ENCODE results near the gene RUNDC1. TPM values are rescaled to one million over a fixed set of nuclear protein-coding genes. Genes with fewer than 3 reads are reported as not detected.

Gene RUNDC1
- total RNA-seq, 2 donors from 2014 or later: 26.7 to 28.5 TPM

GRCh38 chr17:43030137-43030767, 49.9 kb downstream of the RUNDC1 start:
- H3K36me3 ChIP-seq: no peaks in the 10 kb centered on the region
- WGBS: 54% methylated on average over 6 of the region's 6 CpGs
- peak overlapping the region in 1 of 2 donors; percentile 51 for H3K27ac ChIP-seq
- DNase-seq (ENCODE audit: low spot score): no peak
- no peak for TF ChIP-seq POLR2A (IDR thresholded peaks at IDR 0.05)
- no peak for TF ChIP-seq POLR2AphosphoS5 (IDR thresholded peaks at IDR 0.05)
- TF ChIP-seq CTCF (IDR thresholded peaks at IDR 0.05): no peak
- no peaks in the 10 kb centered on the region for H3K4me1 ChIP-seq (replicated peaks)
- H3K4me3 ChIP-seq: no peak overlapping the region
- intact Hi-C loops (cut with DNase I): no loop called here
- H3K27me3 ChIP-seq (replicated peaks; ENCODE audit: insufficient read depth): no peaks in the 10 kb centered on the region
- H3K9me3 ChIP-seq: no peaks in the 10 kb centered on the region

GRCh38 chr17:43031666-43032065, 51.3 kb downstream of the RUNDC1 start:
- no peak overlapping the region for H3K4me3 ChIP-seq
- no peaks in the 10 kb centered on the region for H3K9me3 ChIP-seq
- intact Hi-C loops (cut with DNase I): no loop called here
- DNase-seq (ENCODE audit: low spot score): no peak
- 65% methylated on average over 3 of the region's 3 CpGs for WGBS
- no peaks in the 10 kb centered on the region for H3K36me3 ChIP-seq
- H3K27me3 ChIP-seq (replicated peaks; ENCODE audit: insufficient read depth): no peaks in the 10 kb centered on the region
- H3K27ac ChIP-seq: no peak overlapping the region
- no peaks in the 10 kb centered on the region for H3K4me1 ChIP-seq (replicated peaks)
- TF ChIP-seq CTCF (IDR thresholded peaks at IDR 0.05) (no peak), POLR2AphosphoS5 (IDR thresholded peaks at IDR 0.05) (no peak), POLR2A (IDR thresholded peaks at IDR 0.05) (no peak)

- no peaks in the 10 kb centered on the region for H3K9me3 ChIP-seq
- no peak for DNase-seq (ENCODE audit: low spot score)
Observed at GRCh38 chr17:43033948-43034881, 53.9 kb downstream of the RUNDC1 start.

GRCh38 chr17:43034894-43035293, 54.5 kb downstream of the RUNDC1 start:
- intact Hi-C loops (cut with DNase I): no loop called here
- Histone ChIP-seq H3K36me3 (no peaks in the 10 kb centered on the region), H3K27ac (no peak overlapping the region), H3K9me3 (no peaks in the 10 kb centered on the region), H3K4me3 (no peak overlapping the region), H3K4me1 (replicated peaks) (no peaks in the 10 kb centered on the region), H3K27me3 (replicated peaks; ENCODE audit: insufficient read depth) (no peaks in the 10 kb centered on the region)
- TF ChIP-seq CTCF (IDR thresholded peaks at IDR 0.05): no peak
- no peak for TF ChIP-seq POLR2A (IDR thresholded peaks at IDR 0.05)
- TF ChIP-seq POLR2AphosphoS5 (IDR thresholded peaks at IDR 0.05): no peak
- 78% methylated on average over 3 of the region's 3 CpGs for WGBS
- no peak for DNase-seq (ENCODE audit: low spot score)

More at GRCh38 chr17:43033948-43034881, 53.9 kb downstream of the RUNDC1 start:
- TF ChIP-seq POLR2A (IDR thresholded peaks at IDR 0.05): no peak
- TF ChIP-seq POLR2AphosphoS5 (IDR thresholded peaks at IDR 0.05): no peak
- no peak for TF ChIP-seq CTCF (IDR thresholded peaks at IDR 0.05)
- Histone ChIP-seq H3K4me3 (no peak overlapping the region), H3K27me3 (replicated peaks; ENCODE audit: insufficient read depth) (no peaks in the 10 kb centered on the region), H3K4me1 (replicated peaks) (no peaks in the 10 kb centered on the region), H3K27ac (no peak overlapping the region), H3K36me3 (no peaks in the 10 kb centered on the region)
- intact Hi-C loops (cut with DNase I): no loop called here
- WGBS: 47% methylated on average over 12 of the region's 12 CpGs
